NCI-H1930 (cell line): ENCODE data around the gene PPM1G.

Experiments
- DNase-seq, 2 experiments: peaks; one replicate each; lab custom pipeline; 2025; lab: John Stamatoyannopoulos, UW

PPM1G gene

DNA sequence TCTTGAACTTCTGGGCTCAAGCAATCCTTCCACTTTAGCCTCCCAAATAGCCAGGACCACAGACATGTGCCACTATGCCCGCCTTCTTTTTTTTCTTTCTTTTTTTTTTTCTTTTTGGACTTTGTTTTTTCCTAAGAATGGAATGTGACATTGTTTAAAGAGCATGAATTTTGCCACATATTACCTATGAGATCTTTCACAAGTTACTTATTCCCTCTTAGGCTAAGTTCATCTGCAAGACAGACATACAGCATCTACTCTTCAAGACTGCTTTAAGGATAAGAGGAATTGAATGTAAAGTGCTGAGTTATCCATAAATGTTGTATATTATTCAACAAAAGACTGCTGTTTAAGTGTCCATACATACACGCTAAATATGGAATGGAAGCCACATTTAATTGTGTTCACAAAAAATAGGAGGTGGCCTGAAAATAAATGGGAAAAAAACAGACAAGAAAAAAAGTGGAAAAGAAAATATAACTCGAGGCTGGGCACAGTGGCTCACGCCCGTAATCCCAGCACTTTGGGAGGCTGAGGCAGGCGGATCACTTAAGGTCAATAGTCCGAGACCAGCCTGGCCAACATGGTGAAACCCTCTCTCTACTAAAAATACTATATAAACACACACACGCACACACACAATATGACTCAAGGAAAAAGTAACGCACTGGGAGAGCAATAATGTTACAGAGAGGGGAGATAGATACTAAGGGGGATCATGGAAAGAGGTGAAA is 3.2 kb upstream of the PPM1G start:
- no peak for DNase-seq

DNA sequence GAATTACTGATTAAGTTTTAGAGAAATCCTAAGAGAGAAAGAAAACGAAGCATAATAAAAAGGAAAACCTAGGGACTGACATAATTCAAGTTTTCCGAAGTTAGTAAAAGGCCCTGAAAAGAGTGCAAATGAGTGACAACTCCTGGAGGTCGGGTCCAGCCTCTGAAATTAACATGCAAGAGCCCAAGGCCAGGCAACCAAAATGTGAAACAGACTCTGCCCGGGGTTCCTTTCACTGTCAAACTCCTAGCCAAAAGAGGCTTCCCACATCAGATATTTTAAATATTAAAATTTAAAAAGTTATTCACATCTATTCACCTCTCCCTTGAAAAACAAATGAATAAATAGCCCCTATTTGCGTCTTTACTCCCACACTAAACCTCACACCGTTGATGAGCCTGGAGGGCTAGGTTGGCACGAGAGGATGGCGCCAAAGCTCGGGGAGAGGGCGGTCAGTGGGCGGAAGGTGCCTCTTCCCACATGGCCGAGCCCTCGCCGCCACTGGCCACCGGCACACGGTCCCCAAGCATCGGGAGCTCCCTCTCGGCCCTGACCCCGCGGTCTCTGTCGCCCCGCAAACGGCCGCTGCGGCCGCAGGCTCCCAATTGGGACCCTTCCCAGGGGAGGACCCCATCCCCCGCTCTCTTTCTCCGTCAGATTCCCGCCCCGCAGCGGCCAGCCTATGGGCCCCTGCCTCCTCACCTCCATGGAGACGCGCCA is 630 bp downstream of the PPM1G start:
- DNase-seq: peak in 1 of 2 experiments; percentile 22

DNA sequence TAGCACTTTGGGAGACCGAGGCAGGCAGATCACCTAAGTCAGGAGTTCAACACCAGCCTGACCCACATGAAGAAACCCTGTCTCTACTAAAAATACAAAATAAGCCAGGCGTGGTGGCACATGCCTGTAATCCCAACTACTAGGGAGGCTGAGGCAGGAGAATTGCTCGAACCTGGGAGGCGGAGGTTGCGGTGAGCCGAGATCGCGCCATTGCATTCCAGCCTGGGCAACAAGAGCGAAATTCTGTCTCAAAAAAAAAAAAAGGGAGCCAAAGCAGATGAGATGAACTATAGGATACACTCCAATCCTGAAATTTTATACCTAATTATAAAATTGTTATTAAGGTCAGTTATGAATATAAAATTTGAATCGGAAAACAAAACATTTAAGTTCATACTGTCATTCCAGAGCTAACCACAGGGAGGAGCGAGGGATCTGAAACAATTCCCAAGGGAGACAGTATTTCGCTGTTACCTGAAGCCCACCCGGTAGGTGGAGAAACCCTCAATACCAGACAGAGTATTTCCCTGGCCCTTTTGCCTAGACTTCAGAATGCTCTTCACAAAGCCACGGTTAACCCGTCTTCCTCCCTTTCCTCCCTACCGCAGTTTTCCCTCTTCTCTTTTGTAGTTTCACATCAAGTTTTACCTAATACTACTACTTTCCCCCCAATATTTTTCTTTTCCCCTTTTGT is 1.4 kb downstream of the PPM1G start:
- DNase-seq: peak; percentile 44 to 55

DNA sequence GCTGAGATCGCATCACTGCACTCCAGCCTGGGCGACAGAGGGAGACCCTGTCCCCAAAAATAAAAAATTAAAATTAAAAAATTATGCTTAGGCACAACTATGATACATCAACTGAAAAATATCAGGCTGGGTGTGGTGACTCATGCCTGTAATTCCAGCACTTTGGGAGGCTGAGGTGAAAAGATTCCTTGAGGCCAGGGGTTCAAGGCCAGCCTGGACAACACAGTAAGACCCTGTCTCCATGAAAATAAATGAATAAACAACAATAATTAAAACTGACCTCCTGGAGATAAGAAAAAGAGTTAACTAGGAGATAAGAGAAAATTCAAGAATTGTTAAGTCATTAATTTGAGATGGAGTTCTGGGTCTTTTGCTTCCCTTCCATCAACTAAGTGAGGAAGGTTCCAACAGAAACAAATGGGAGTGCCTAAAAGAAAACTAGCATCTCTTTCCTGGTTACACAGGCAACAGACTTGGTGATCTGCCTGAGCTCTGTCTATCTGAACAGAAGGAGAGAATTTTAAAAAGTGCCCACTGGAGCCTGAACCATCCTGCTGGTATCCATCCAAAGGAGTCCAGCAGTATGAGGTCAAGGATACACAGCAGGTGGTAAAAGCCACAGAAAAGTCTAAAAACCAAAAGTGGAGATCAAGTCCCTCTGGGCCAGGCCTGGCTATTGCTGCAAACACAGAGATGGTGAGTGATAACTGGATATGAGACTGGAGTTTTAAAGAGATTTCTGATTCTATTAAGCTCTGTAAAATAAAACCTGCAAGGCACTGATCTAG is 8.8 kb downstream of the PPM1G start:
- DNase-seq: no peak

DNA sequence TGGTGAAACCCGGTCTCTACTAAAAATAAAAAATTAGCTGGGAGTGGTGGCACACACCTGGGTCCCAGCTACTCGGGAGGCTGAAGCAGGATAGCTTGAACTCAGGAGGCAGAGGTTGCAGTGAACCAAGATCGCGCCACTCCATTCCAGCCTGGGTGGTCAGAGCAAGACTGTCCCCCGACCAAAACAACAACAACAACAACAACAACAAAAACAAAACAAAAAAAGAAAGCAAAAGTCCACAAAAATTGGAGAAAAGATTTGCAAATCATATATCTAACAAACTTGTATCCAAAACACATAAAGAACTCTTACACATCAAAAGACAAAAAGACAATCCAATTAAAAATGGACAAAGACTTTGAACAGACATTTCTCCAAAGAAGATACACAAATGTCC is 10.4 kb downstream of the PPM1G start:
- DNase-seq: no peak

DNA sequence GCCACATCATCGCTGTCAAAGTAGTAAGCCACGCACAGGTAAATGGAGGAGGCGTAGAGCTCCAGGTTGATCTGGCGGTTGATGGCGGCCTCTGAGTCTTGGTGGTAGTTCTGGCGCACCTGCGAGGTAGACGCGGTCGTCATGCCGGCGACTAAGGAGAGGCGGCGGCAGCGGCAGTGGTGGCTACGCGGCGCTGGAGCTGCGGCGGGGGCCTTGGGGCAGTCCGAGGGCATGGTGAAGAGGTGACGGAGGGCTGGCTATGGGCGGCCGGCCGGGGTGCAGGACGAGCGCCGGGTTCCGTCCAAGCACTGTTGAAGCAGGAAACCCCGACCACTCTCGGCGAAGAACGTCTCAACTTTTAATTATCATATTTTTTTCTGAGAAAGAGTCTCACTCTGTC is 16.2 kb downstream of the PPM1G start:
- DNase-seq: no peak

DNA sequence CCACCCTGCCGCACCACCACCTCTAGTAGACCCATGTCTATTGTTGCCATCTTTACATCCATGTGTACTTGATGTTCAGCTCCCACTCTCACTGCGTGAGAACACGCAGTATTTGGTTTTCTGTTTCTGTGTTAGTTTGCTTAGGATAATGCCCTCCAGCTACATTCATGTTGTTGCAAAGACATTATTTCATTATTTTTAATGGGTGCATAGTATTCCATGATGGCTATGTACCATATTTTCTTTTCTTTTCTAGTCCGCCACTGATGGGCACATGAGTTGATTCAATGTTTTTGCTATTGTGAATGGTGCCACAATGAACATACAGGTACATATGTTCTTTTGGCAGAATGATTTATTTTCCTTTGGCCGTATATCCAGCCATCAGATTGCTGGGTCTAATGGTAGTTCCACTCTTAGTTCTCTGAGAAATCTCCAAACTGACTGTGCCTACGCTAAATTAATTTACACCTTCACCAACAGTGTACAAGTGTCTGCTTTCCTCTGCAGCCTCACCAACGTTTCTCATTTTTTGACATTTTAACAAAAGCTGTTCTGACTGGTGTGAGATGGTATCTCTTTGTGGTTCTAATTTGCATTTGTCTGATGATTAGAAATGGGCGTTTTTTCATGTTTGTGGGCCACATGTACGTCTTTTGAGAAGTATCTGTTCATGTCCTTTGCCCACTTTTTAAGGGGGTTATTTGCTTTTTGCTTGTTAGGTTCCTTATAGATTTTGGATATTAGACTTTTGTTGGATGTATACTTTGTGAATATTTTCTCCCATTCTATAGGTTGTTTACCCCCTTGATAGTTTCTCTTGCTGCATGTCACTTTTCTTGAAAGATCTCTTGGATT is 18.3 kb downstream of the PPM1G start:
- DNase-seq: no peak

DNA sequence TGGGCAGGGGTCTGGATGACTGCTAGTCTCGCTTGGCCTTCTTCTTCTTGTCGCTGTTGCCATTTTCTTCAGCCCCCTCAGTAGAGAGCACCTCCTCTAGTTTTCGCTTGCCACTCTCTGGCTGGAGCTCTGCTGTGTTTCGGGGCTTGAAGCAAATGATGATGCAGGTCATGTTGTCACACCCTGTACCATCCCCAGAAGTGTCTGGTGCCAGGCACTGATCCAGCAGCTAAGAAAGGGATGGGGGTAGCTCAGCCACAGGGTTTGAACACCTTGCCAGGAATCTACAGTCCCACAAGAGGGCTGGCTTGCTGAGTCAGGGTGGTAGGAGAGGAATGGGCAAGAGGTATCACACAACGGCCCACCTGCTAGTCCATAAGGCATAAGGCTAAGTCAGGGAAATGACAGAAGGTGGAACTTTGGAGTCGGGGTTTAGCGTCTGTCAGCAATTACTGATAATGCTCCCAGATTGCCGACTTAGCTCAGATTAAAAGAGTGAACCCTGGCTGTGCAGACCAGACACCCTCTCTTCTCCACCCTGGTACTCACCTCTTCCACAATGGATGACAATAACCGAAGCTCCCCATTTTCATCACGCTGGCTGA is 27.7 kb downstream of the PPM1G start:
- no peak for DNase-seq

DNA sequence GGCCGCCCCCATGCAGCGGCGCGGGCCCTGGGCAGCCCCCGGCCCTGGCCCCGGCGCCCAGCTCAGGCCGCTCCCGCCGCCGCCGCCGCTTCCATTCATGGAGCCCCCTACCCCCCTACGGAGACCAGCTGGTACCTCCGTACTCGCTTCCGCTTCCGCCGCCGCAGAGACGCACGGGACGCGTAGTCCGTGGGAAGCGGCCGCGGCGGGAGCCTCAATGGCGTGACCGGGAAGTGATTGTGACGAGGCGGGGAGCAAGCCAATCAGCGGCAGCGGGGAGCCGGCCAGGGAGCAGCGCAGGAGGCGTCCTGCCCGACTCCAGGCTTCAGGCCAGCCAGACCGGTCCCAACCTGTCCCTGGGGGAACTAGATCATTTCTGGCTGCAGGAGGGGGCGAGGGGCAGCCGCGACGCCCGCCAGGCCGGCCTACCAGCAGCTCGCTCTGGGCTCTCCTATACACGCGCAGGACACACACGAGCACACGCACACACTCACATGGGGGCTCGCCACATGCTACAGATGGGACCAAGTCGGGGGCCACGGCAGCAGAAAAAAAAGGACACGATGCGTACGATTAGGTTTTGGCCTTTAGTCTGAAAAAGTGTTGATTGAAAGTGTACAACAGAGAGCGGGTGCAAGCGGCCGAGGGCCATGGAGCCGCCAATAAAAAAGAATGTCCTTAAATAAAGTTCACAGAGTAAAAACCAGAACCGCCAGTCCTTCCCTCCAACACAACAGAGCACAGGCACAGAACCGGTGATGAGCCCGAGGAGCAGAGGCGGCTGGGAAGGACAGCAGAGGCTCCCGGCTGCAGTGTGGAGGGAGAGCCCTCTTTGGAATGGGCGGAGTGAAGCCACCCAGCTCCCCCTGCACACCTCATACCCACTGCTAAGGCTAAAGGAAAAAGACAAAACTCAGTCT is 28.5 kb downstream of the PPM1G start, which contains the start of gene ZNF513:
TSS of gene ZNF513 (minus strand) at position 109 of the 920 bp plus-strand sequence. CDS start 208 bp downstream, outside the sequence.
- peak; percentile 90 to 91 for DNase-seq

DNA sequence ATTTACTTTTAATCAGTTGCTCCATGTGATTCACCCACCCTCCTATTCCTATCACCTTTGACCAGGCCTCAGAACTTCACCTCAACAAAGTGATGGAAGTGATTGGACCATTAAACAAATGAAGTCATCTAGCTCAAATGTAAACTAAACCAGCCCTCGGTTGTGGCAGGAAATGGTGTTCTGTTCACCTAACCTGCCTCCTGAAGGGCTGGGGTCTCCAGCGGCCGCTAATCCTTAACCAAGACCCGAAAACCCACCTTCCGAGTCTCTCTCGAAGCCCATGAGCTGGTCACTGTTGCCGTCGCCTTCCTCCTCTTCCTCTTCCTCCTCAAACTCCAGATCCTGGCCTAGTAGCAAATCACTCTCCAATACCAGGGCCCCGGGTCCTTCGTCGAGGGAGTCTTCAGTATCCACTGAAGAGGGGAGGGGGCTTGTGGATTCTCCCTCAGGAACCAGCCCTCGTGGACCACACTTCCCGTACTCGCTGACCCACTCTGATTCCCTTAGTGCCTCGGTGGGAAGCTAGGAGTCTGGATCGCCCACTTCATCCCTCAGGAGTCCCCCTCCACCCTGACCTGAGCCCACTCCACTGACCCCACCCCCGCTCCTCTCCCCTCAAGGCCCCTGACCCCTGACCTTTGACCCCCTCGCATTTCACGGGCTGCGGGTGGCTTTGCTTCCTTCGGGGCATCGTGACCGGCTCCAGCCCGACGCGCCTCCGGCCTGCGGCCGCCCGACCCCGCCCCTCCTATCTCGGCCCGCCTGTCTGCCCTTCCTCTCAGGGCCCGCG is 29.4 kb downstream of the PPM1G start:
- DNase-seq: peak in 1 of 2 experiments; percentile 70

DNA sequence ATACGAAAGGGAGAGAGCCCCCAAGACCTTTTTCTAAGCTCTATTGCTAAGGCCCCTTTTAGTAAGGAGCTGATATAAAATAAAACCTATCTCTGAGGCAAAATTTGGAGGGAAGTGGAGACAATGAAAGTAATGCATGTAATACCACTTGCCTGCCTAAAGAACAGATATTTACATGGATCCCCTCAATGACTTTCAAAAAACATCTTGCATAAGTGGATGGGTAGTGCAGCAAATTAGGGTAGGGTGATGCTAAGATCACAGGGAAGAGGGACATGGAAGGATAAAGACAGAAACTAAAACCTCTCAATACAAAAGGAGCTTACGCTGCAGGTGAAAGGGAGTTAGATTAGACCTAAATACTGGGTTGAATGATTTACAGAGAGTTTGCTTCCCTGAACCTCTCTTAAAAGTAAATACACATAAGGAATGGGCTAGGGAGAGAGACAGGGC is 30.0 kb downstream of the PPM1G start:
- DNase-seq: no peak

DNA sequence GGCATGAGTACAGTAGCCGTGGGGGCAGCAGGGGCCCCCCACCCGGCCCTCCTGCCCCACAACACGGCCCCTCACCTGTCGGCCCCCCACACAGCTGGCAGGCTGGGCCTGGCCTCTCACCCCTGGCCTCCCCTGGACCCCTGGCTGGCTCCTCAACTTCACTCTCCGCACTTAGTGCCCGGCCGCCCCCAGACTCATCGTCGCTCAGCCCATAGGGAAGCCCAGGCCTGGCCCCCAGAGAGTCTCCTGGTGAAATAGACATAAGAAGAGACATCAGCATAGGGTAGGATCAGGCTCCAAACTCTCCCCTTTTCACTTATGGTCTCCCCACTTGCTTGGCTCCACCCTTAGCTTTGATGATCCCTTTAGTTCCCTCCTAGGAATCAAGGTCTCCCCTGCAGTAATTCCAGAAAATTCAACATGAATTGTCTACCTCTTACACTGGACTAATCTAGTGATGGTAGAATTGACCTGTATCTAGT is 30.5 kb downstream of the PPM1G start:
- no peak for DNase-seq

DNA sequence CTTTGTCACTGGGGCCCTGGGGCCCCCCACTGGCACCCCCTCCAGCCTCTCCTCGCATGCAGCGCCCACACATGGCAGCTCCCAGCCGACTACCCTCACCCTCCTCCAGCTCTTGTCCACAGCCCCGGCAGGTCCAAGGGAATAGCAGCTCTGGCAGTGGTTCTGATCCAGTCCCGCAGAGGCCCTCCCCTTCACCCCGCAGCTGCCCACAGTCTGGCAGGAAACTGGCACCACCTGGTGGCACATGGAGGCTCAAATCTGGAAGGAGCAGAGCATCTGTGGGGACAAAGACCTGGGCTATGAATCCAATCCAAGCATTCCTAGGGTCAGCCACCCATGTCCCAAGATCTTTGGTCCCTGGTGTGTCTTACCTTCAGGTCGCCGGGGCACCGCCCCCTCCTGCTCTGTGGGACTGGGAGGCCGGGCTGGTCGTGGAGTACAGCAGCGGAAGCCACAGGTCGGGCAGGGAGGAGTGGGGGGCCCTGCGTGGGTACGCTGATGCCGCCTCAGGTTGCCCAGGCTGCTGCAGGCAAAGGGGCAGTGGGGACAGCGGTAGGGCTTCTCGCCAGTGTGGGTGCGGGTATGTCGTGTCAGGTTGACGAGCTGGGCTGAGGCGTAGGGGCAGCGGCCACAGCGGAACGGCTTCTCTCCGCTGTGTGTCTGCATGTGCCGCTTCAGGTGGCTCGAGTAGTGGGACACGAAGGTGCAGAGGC is 31.1 kb downstream of the PPM1G start:
- DNase-seq: no peak

DNA sequence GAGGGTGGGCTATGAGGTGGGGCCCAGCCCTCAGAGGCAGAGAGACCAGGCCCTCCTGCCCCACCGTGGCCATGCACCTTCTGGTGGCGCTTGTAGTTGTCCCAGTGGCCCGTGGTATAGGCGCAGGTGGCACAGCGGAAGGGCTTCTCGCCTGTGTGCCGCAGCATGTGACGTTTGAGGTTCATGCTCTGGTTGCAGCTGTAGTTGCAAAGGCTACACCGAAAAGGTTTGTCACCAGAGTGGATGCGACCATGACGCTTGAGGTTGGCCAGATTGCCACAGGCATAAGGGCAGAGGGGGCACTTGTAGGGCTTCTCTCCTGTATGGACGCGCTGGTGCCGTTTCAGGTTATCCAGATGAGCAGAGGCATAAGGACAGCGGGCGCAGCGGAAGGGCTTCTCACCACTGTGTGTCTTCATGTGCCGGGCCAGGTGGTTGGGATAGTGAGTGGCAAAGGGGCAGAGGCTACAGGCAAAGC is 31.7 kb downstream of the PPM1G start:
- DNase-seq: no peak

DNA sequence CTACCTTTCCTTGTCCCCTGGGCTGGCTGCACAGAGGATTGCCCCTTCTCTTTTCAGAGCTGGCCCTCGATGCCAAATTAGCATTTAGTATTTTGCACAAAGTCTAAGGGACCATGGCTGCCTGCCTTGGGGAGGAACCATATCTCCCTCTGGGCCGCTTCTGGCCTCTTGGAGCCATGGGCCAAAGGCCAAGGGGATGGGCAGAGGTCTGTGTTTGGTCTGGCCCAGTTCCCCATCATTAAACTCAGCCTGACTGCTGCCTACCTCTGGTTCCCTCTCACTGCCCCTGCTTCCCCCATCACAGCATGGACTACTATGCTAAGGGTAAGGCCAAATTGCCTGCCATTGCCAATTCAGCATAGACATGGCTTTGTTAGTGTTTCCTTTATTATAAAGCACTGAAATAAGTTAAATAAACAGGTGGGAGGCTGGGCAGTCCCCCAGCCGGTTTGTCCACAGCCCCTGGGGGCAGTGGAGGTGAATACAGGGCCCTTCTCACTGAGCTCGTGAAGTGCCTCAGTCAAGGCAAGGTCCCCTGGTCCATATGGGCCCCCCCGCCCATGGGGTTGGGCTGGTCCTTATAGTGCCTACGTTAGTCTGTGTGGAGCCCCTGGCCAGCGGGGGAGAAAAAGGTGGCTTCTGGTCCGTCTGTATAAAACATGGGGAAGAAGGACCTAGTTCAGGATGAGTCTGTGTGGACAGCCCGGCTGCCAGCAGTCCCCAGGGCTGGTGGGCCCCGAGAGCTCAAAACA is 32.3 kb downstream of the PPM1G start:
- DNase-seq: no peak

DNA sequence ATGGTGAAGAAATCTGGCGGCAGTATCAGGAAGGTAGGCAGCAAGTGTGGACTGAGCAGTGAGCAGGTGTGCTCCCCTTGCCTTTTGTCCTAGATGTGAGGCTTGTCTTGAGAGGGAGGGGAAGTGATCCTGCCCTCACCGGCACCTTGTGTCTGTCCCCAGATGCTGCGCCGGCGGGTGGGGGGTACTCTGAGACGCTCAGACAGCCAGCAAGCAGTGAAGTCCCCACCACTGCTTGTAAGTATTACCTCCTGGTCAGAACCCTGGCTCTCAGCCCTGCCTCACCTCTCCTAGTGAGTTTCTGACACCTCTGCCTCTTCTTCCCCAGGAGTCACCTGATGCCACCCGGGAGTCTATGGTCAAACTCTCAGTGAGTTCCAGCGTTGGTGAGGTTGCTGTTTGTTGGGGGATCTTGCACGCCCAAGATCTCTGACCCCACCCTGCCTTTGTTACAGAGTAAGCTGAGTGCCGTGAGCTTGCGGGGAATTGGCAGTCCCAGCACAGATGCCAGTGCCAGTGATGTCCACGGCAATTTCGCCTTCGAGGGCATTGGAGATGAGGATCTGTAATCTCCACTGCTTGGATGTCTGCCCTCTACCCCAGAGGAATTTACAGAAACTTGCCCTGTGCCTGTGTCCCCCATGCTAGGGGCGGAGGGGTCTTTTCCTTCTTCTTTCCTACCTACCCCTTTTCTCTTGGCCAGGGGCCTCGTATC is 33.1 kb downstream of the PPM1G start:
- DNase-seq: no peak
